ENCODE measurements around the gene ABCC1.

ABCC1 gene

DNA sequence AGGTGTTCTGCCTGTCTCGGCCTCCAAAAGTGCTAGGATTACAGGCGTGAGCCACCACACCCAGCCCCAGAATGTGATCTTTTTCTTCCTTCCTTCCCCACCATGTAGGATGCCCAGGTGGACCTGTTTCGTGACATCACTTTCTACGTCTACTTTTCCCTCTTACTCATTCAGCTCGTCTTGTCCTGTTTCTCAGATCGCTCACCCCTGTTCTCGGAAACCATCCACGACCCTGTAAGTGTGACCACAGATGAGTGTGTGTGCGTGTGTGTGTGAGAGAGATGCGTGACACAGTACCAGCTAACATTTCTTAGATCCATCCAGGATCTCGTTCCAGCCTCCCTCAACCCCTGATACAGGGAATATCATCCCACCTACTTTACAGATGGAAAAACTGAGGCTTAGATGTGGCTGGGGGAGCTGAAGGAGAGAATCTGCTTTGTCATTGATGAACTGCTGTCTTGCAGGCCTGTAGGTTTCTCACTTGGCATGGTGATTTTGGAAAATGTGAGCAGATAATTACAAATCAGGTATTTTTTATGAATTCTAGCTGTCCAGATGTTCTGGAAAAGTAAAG is 67.1 kb downstream of the ABCC1 start:
- no peak overlapping the region for H3K4me2 ChIP-seq (ENCODE audit: low read depth, low read length, poor library complexity, severe bottlenecking)
- H3F3A ChIP-seq (ENCODE audit: insufficient read depth), result no peaks in the 10 kb centered on the region; the same call in 1 of the 2 replicates
- H3K9ac ChIP-seq (ENCODE audit: low read length), result no peak overlapping the region
- no peaks in the 10 kb centered on the region for H3K79me2 ChIP-seq (ENCODE audit: insufficient read depth, low read length)
- TF ChIP-seq EZH2phosphoT487 (conservative IDR thresholded peaks at IDR 0.05; ENCODE audit: low read length), result no peak
- TF ChIP-seq, protein P1, sequence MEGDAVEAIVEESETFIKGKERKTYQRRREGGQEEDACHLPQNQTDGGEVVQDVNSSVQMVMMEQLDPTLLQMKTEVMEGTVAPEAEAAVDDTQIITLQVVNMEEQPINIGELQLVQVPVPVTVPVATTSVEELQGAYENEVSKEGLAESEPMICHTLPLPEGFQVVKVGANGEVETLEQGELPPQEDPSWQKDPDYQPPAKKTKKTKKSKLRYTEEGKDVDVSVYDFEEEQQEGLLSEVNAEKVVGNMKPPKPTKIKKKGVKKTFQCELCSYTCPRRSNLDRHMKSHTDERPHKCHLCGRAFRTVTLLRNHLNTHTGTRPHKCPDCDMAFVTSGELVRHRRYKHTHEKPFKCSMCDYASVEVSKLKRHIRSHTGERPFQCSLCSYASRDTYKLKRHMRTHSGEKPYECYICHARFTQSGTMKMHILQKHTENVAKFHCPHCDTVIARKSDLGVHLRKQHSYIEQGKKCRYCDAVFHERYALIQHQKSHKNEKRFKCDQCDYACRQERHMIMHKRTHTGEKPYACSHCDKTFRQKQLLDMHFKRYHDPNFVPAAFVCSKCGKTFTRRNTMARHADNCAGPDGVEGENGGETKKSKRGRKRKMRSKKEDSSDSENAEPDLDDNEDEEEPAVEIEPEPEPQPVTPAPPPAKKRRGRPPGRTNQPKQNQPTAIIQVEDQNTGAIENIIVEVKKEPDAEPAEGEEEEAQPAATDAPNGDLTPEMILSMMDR (IDR thresholded peaks at IDR 0.05; ENCODE audit: insufficient read depth, low read length, poor library complexity, severe bottlenecking), result no peak
- H3K9me2 ChIP-seq (replicated peaks; ENCODE audit: insufficient read depth, low read length), result no peaks in the 10 kb centered on the region
- peaks cover 8% of the 10 kb centered on the region; the same call in 1 of the 2 replicates for H3K36me3 ChIP-seq (ENCODE audit: low read length)
- no peak overlapping the region for H2AFZ ChIP-seq (ENCODE audit: low read depth, low read length, severe bottlenecking)
- H3K27ac ChIP-seq (ENCODE audit: low read depth, low read length), result no peak overlapping the region
- H4K20me1 ChIP-seq (ENCODE audit: low read depth, low read length), result no peaks in the 10 kb centered on the region
- H3K4me3 ChIP-seq (ENCODE audit: insufficient read depth, low read length, poor library complexity, severe bottlenecking), result no peak overlapping the region
- H3K27me3 ChIP-seq (ENCODE audit: low read length), result no peaks in the 10 kb centered on the region
- no peaks in the 10 kb centered on the region for H3K9me3 ChIP-seq (ENCODE audit: insufficient read depth, low read length)

DNA sequence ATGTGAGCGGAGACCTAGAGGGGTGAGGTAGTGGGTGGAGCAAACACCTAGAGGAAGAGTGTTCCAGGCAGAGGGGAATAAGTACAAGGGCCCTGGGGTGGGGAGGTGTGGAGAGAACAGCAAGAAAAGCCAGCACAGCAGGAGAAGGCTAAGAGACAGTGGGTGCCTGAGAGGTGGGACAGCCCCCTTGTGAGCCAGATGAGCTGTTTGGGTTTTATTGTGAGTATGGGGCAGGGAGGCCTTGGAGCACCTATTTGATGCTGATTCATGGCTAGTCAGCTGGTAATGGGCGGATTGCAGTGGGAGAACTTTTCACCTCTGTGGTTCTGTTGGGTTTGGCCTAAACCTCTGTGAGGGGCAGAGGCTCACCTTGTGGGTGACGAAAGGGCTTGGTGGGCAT is 68.4 kb downstream of the ABCC1 start:
- H3K9me3 ChIP-seq (ENCODE audit: insufficient read depth, low read length), result no peaks in the 10 kb centered on the region
- H3K9me2 ChIP-seq (replicated peaks; ENCODE audit: insufficient read depth, low read length), result no peaks in the 10 kb centered on the region
- no peaks in the 10 kb centered on the region for H3K27me3 ChIP-seq (ENCODE audit: low read length)
- H3K4me3 ChIP-seq (ENCODE audit: insufficient read depth, low read length, poor library complexity, severe bottlenecking), result no peak overlapping the region
- no peak overlapping the region for H3K4me2 ChIP-seq (ENCODE audit: low read depth, low read length, poor library complexity, severe bottlenecking)
- H3K9ac ChIP-seq (ENCODE audit: low read length), result no peak overlapping the region
- no peaks in the 10 kb centered on the region; the same call in 1 of the 2 replicates for H3F3A ChIP-seq (ENCODE audit: insufficient read depth)
- H3K27ac ChIP-seq (ENCODE audit: low read depth, low read length), result no peak overlapping the region
- no peaks in the 10 kb centered on the region for H3K79me2 ChIP-seq (ENCODE audit: insufficient read depth, low read length)
- H2AFZ ChIP-seq (ENCODE audit: low read depth, low read length, severe bottlenecking), result no peak overlapping the region
- TF ChIP-seq EZH2phosphoT487 (conservative IDR thresholded peaks at IDR 0.05; ENCODE audit: low read length), result no peak
- TF ChIP-seq, protein P1 (IDR thresholded peaks at IDR 0.05; ENCODE audit: insufficient read depth, low read length, poor library complexity, severe bottlenecking), result no peak
- peaks cover 8% of the 10 kb centered on the region; the same call in 1 of the 2 replicates for H3K36me3 ChIP-seq (ENCODE audit: low read length)
- no peaks in the 10 kb centered on the region for H4K20me1 ChIP-seq (ENCODE audit: low read depth, low read length)

DNA sequence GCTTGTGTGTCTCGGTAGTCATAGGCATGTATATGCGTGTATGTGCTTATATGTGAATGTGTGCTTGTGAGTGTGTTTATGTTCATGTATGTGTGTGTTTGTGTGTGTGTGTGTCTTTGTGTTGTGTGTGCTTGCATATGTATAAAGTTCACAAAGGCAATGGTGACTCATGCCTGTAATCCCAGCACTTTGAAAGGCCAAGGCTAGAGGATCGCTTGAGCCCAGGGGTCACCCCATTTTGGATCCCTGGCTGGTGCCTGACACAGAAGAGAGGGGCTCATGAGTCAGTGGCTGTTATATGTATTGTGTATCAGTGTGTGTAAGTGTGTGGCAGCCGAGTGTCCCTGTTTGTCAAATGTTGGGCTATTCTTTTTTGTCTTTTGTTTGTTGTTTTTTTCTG is 69.3 kb downstream of the ABCC1 start:
- Histone ChIP-seq H3K27me3 (ENCODE audit: low read length) (no peaks in the 10 kb centered on the region), H3K9ac (ENCODE audit: low read length) (no peak overlapping the region), H3K79me2 (ENCODE audit: insufficient read depth, low read length) (no peaks in the 10 kb centered on the region), H3K27ac (ENCODE audit: low read depth, low read length) (no peak overlapping the region), H3K9me2 (replicated peaks; ENCODE audit: insufficient read depth, low read length) (no peaks in the 10 kb centered on the region), H3K4me3 (ENCODE audit: insufficient read depth, low read length, poor library complexity, severe bottlenecking) (no peak overlapping the region), H3K36me3 (ENCODE audit: low read length) (peaks cover 8% of the 10 kb centered on the region; the same call in 1 of the 2 replicates), H3K4me2 (ENCODE audit: low read depth, low read length, poor library complexity, severe bottlenecking) (no peak overlapping the region), H3K9me3 (ENCODE audit: insufficient read depth, low read length) (no peaks in the 10 kb centered on the region), H3F3A (ENCODE audit: insufficient read depth) (no peaks in the 10 kb centered on the region; the same call in 1 of the 2 replicates), H4K20me1 (ENCODE audit: low read depth, low read length) (no peaks in the 10 kb centered on the region), H2AFZ (ENCODE audit: low read depth, low read length, severe bottlenecking) (no peak overlapping the region)
- TF ChIP-seq, protein P1 (IDR thresholded peaks at IDR 0.05; ENCODE audit: insufficient read depth, low read length, poor library complexity, severe bottlenecking), result no peak
- TF ChIP-seq EZH2phosphoT487 (conservative IDR thresholded peaks at IDR 0.05; ENCODE audit: low read length), result no peak

Data from SU-DHL-6 (cell line).